Activated CD8-positive, alpha-beta memory T cell treated with anti-CD3 and anti-CD28 coated beads, Interleukin-2, amount 50 U/mL, for 4 hours (primary cell): Measurements from ENCODE around the gene APOBEC4.
"Not testable (repeated sequence)": the region's sequence is repeated elsewhere in the genome, so short reads cannot be mapped to it uniquely, and the experiment has no call there.

Experiments used
- DNase-seq: peaks from one replicate; pipeline ENCODE4 v3.0.0-alpha.2; 2020

APOBEC4 gene

GRCh38 chr1:183633676-183634343, 19.3 kb downstream of the APOBEC4 start:
- DNase-seq = no peak

DNA sequence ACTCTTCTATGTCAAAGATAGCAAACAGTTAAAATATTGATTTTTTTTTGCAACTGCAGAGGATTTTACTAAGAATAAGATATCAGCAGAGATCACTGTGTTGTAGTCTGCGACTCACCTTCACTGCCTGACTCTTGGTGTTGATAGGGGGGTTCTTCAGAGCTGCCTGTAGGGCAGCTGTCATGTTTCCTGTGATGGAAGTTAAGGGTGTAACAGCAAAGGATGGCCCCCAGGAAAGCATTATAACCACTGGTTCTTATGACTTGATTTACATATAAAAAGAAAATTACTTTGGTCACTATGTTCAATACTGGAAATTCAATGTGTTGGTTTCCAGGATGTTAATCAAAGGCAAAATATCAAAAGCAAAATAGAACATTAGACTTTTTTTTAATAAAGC, 20.2 kb downstream of the APOBEC4 start:
- DNase-seq = no peak

- DNase-seq = no peak
Observed at GRCh38 chr1:183632114-183632513, 21.0 kb downstream of the APOBEC4 start.

GRCh38 chr1:183630748-183631147, 22.4 kb downstream of the APOBEC4 start:
- no peak for DNase-seq

DNA sequence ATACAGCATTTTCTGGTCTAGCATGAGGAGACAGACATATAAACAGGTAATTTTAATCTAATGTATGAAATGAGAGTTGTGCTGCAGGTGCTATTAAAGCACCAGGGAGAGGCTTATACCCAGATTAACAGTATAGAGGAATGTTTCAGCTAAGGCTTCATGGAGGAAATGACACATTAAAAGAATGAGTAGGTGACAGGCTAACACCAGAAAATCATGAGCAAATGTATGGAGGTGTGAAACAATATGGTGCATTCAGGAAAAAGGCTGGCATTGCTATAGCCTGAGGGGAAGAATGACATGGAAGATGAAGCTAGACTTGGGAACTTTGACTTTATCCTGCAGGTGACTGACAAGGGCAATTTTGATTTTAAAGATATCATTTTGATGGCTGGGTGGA, 24.6 kb downstream of the APOBEC4 start:
- no peak for DNase-seq

DNA sequence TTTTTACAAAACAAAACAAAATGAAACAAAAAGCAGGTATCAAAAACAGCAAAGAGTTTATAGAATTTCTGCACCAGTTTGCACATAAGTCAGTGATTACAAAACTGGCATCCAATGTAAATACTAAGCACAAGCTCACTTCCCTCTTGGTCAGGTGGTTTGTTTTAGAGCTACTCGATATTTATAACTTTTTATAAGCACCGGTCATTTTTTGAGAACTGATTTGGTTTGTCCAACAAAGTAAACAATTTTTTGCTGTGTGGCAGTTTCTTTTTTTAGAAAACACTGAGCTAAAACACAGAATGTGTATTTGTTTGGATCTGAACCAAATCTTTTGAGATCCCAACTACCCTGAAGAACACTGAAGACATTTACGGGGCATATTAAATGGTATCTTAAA, 26.9 kb downstream of the APOBEC4 start:
- DNase-seq = not testable (repeated sequence)

DNA sequence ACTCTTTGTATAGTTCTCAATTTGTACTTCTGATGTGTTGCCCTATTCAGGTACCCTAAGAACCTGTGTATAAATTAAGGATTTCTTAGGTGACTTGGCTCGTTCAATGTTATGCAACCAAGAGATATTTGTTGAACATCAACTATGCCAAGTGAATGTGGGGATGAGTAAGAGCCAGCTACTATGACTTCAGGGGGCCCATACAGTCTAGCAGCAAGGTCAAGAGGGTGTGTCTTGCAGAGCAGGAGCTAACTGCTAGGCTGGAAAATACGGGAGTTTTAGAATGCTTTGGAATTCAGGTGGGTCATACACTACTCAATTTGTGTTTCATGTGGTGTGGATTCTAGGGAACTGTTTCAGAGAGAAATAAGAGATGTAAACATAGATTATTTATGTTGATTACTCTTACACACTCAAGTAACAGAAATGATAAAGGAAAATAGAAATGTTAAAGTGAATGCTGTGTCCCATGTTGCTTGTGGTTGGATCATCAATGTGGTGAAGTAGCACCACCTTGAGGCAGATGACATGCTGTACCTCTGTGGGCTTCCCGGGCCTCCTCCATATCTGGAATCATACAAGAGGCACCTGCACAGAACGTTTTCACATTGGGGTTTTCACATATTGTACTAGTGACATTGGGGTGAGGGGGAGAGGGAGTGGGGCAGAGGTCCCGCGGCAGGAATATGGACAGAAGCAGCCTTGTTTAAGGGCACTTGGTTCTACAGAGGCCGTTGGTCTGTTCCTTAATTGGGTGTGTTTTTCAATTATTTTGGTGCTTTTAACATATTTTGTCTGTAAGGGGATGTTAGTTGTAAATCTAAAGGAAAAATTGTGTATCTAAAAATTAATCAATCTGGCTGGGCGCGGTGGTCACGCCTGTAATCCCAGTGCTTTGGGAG, 30.0 kb downstream of the APOBEC4 start:
- DNase-seq = peak; percentile 34

- no peak for DNase-seq
Observed at GRCh38 chr1:183622013-183622412, 31.1 kb downstream of the APOBEC4 start.

DNA sequence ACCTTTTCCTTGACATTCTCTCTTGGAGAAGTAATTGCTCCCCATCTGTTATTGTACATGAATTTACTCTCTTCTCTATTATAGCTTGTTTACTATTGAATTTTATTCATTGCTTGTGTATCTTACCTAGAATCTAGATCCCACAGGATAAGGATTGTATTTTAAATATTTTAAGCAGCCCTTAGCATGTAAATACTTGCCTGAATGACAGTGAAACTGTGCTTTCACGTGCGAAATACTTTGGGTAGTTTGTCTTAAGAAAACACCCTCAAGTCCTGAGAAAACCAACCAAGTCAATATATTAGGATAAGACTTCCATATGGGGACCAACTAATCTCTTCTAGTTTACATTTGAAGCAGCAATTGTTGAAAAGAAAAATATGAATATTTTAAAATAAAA, 32.8 kb downstream of the APOBEC4 start:
- DNase-seq = no peak

- no peak for DNase-seq
Observed at GRCh38 chr1:183619781-183620180, 33.3 kb downstream of the APOBEC4 start.

GRCh38 chr1:183618202-183618601, 34.9 kb downstream of the APOBEC4 start:
- not testable (repeated sequence) for DNase-seq

GRCh38 chr1:183612975-183613374, 40.1 kb downstream of the APOBEC4 start:
- DNase-seq = not testable (repeated sequence)

GRCh38 chr1:183612407-183612806, 40.7 kb downstream of the APOBEC4 start:
- DNase-seq = no peak

DNA sequence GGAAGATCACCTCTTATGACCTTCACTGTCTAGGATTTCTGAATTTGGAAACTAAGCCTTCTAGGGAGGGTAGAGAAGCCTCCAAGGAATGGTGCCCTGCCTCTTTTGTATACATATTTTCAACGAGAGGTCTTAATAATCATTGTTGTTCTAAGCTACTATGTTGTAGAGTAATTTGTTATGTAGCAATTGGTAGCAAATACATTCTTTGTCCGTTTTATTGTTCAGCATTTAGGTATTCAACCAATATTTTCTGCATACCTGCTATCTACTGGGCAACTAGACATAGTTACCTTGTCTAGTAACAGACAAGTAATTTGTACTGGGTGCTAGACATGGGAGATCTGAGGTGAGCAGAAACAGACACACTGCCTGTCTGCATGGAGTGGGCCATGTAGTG, 42.1 kb downstream of the APOBEC4 start:
- no peak for DNase-seq

- no peak for DNase-seq
Observed at GRCh38 chr1:183609759-183610452, 43.2 kb downstream of the APOBEC4 start.

GRCh38 chr1:183609313-183609712, 43.8 kb downstream of the APOBEC4 start:
- DNase-seq = no peak

DNA sequence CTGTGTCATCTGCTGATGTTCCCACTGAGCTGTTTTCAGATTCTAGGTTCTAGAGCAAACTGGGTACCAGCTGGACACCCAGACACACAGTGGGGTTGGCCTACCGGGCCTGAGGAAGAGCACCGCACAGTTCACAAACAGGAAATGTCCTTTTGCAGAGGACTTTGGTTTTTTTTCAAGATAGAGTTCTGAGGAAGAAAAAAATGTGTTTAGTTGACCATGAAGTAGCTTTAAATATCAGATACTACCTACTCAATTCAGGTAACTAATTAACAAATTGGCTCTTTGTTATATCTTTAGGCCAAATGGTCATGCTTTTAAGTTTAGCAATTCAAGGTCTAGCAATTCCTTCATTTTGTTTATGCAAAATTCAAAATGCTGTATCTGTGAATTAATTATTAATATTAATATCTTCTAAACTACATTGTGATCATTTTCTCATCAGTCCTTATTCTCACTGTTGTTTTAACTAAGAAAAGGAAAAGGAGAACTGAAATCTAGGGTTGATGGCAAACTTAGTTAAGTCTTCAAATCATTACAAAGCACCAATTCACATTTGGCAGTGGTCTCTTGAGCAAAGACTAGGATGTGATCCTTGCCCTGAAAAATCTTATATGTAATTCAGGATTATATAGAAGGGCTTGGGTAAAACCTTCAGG, 45.7 kb downstream of the APOBEC4 start:
- no peak for DNase-seq

DNA sequence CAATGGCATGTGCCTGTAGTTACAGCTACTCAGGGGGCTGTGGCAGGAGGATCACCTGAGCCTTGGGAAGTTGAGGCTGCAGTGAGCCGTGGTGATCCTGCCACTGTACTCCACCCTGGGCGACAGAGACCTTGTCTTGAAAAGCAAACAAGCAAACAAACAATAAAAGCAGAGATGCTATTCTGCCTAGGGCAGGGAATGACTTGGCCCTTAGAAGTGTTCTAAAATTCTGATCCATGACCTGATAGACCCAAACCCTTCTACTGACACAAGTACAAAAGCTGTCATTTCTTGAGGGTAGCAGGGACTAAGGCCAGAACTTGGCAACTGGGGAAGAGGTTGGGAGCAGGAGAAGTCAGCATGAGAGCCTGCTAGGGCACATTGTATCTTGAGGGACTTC, 47.2 kb downstream of the APOBEC4 start:
- no peak for DNase-seq

DNA sequence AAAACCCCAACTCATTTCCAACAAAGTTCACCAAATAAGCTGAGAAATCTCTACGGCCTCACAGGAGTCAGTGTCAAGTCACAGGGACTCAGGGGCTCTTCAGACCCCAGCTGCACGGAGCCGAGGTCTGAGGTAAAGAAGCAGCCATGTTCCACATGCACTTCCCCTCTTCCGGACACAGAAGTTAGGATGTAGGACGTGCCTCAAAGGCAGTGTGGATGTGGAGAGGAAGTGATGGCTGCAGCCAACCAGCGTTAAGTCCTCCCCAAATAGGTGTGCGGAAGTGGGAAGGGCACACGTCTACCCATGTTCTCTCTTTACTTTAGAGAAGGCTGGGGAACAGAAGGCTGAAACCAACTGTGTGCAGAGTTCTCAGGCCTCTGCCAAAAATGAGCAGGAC, 48.3 kb downstream of the APOBEC4 start:
- no peak for DNase-seq

DNA sequence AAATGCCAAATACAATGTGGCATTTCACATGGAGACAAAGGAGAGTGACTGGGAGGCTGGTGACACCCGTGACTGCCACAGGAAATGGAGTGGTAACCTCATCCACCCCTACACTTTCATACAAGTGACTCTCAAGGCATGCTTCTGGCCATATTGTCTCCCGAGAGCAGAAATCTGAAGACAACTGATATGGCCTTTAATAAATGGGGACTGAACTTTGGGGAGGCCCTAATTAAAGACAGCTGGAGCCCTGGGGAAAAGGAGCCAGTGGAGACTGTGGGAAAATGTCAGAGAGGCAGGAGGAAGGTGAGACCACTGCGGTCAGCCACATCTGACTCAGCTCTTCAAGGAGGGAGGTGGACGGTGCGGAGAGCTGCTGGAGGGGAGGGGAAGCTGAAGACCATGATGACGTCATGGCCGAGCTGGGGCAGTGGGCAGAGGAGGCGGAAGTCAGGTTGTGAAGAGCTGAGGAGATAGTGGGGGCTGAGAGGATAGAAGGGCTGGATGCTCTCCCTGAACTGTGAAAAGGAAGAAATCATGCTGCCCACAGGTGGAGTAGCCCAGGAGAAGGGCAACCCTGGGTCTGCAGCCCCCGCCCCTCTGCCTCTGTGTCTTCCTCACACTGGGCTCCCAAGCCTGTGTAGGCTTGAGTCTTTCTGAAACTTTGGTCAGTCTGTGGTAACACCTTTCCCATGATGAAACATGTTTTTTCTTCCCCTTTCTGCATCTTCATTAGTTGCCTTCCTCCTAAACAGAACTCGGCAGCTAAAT, 48.9 kb downstream of the APOBEC4 start:
- DNase-seq = no peak

GRCh38 chr1:183602510-183602909, 50.6 kb downstream of the APOBEC4 start:
- DNase-seq = no peak

DNA sequence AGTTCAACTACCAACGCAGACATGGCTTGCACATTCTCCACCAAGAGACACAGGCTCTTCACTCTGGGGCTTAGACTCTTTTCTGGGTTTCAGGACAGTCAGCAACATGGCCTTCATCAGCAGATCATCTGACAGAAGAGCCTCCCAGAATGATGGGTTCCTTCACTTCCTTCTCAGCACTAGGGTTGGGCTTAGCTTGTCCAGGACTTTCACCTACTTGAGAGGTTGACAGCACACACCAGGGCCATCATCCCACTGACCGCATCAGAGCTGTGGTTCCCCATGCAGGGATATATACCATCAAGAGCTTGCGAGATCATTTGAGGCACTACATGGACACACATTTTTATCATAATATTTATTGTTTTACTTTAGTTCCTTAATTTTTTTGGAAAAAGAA, 52.5 kb downstream of the APOBEC4 start:
- no peak for DNase-seq
